ENCODE data around the gene MAEL. TPM values are rescaled to one million over a fixed set of nuclear protein-coding genes. Genes with fewer than 3 reads are reported as not detected.

The MAEL gene
- under 1 TPM in 2 of 4 donors, not detected in 2; 0.40 to 0.45 TPM for total RNA-seq

GRCh38 chr1:166988974-166989515 lies at the start of gene MAEL:
TSS of gene MAEL (plus strand) at chr1:166989280. CDS start at chr1:166989353, 73 bp downstream.
- Histone ChIP-seq H3K4me3 (replicated peaks in 1 of 3) (no peak within 1 kb of the TSS), H3K4me1 (no peaks in the 10 kb centered on the region), H3K27ac (no peak within 1 kb of the TSS), H3K36me3 (no peaks in the 10 kb centered on the region), H3K27me3 (no peaks in the 10 kb centered on the region), H3K9me3 (no peaks in the 10 kb centered on the region)
- 83 to 91% methylated on average over 38 to 45 of the region's 45 CpGs for WGBS, 2 donors
- no peak for TF ChIP-seq POLR2A (IDR thresholded peaks at IDR 0.05)
- TF ChIP-seq, protein P1, sequence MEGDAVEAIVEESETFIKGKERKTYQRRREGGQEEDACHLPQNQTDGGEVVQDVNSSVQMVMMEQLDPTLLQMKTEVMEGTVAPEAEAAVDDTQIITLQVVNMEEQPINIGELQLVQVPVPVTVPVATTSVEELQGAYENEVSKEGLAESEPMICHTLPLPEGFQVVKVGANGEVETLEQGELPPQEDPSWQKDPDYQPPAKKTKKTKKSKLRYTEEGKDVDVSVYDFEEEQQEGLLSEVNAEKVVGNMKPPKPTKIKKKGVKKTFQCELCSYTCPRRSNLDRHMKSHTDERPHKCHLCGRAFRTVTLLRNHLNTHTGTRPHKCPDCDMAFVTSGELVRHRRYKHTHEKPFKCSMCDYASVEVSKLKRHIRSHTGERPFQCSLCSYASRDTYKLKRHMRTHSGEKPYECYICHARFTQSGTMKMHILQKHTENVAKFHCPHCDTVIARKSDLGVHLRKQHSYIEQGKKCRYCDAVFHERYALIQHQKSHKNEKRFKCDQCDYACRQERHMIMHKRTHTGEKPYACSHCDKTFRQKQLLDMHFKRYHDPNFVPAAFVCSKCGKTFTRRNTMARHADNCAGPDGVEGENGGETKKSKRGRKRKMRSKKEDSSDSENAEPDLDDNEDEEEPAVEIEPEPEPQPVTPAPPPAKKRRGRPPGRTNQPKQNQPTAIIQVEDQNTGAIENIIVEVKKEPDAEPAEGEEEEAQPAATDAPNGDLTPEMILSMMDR (IDR thresholded peaks at IDR 0.05), result no peak
- no peak for DNase-seq
- intact Hi-C loops (cut with DNase I), result no loop called here

GRCh38 chr1:166939741-166940375 lies 49.2 kb upstream of the MAEL start:
- no peak for TF ChIP-seq POLR2A (IDR thresholded peaks at IDR 0.05)
- TF ChIP-seq, protein P1 (IDR thresholded peaks at IDR 0.05), result no peak
- H3K4me3 ChIP-seq (replicated peaks in 1 of 3), result no peak overlapping the region
- no peaks in the 10 kb centered on the region for H3K36me3 ChIP-seq
- WGBS, 2 donors, result 87% methylated on average over 5 of the region's 5 CpGs
- H3K27me3 ChIP-seq, result no peaks in the 10 kb centered on the region
- intact Hi-C loops (cut with DNase I), result no loop called here
- no peak overlapping the region for H3K27ac ChIP-seq
- H3K9me3 ChIP-seq, result no peaks in the 10 kb centered on the region
- no peak for DNase-seq
- H3K4me1 ChIP-seq, result no peaks in the 10 kb centered on the region

DNA sequence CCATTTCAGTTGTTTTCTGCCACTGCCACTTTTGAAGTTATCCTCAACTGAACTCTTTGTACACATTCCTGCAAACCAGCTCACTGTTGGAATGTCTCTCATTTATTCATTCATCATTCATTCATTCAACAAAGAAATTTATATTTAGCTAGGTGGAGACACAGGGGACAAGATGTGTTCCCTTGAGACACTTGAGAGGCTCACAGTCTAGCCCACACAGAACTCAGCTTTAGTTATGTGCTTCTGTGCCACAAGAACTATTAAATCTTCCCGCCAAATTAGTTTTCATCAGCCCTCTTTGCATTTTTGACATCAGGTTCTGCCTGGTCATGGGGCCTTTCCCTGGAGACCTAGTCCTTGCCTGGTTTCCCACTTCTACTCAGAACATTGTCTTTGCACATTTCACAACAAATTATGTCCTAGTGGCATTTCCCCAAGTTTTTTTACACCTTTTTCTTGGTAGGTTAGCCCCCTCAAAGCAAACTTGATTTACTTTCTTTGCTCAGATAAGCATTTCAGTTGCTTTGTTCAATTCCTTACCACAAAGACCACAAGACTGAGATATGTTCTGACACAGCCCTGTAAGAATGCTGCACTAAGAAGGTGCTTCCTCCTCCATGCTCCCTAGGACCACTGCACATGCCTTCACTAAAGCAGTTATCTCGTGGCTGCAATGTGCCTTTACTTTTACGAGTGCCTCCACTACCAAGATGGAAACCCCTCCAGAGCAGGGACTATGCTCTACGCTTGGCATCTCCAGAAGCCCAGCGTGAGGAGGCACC lies 44.7 kb upstream of the MAEL start:
- Histone ChIP-seq H3K27ac (no peak overlapping the region), H3K9me3 (no peaks in the 10 kb centered on the region), H3K27me3 (no peaks in the 10 kb centered on the region), H3K4me1 (peaks cover 0 to 7% of the 10 kb centered on the region in 2 donors), H3K4me3 (replicated peaks in 1 of 3) (no peak overlapping the region), H3K36me3 (no peaks in the 10 kb centered on the region)
- intact Hi-C loops (cut with DNase I), result no loop called here
- no peak for TF ChIP-seq POLR2A (IDR thresholded peaks at IDR 0.05)
- TF ChIP-seq, protein P1 (IDR thresholded peaks at IDR 0.05), result no peak
- 88 to 94% methylated on average over 5 of the region's 5 CpGs for WGBS, 2 donors
- no peak for DNase-seq

GRCh38 chr1:166947398-166948043 lies 41.6 kb upstream of the MAEL start:
- H3K27me3 ChIP-seq, result no peaks in the 10 kb centered on the region
- no peak overlapping the region for H3K27ac ChIP-seq
- no peak overlapping the region for H3K4me3 ChIP-seq (replicated peaks in 1 of 3)
- intact Hi-C loops (cut with DNase I), result no loop called here
- TF ChIP-seq POLR2A (IDR thresholded peaks at IDR 0.05), result no peak
- TF ChIP-seq, protein P1 (IDR thresholded peaks at IDR 0.05), result no peak
- WGBS, 2 donors, result 6 to 11% methylated on average over 34 to 40 of the region's 44 CpGs
- H3K4me1 ChIP-seq, result peaks cover 0 to 7% of the 10 kb centered on the region in 2 donors
- H3K36me3 ChIP-seq, result no peaks in the 10 kb centered on the region
- no peaks in the 10 kb centered on the region for H3K9me3 ChIP-seq
- peak; percentile 32 to 48 for DNase-seq

Measured in thyroid gland (tissue), 4 donors.